NCI-H1048 (cell line): ENCODE results near the gene RETREG3.
"Not testable (repeated sequence)": the region's sequence is repeated elsewhere in the genome, so short reads cannot be mapped to it uniquely, and the experiment has no call there.

Experiments used
- DNase-seq: peaks from one replicate; lab custom pipeline; 2025; lab: John Stamatoyannopoulos, UW

RETREG3 gene

GRCh38 chr17:42612013-42612412 is 2.8 kb upstream of the RETREG3 start:
- DNase-seq: no peak

GRCh38 chr17:42609814-42610801 is 934 bp upstream of the RETREG3 start:
- DNase-seq: not testable (repeated sequence)

DNA sequence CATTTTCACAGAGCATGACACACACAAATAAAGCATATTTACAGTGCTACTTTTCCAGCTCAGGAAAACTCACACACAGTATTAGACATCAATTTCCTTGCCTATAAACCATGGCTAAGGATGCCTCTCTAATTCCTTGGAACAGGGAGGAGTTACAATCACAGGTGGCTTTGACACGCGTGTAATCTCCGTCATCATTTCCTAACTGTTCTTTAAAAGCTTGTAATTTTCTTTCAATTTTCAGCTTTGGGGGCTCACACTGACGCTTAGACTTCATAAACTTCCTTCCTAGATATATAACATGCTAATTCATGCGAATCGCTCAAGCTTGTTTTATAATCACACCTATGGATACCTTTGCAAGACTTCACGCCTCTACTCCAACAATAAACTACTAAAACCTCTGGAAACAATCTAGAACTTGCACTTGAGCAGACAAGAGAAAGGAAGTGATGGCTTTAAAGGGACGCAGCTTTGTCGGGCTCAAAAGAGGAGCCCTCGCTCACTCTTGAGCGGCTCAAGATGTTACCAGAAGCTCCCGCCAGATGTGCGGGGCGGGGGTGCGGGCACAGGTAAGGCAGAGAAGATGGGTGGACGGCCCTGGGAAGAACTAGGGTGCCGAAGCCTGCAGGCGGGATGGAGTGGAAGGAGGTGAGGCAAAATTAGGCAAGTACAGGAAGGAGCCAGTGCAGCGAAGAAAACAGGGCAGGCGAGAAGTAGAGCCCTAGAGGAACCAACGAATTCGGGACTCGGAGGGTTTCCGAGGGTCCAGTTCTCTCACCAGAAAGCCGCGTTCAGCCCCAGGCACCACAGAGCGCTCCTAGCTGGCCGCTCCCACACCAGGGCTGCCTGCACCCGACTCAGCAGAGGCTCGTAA is 631 bp downstream of the RETREG3 start:
- DNase-seq: no peak

DNA sequence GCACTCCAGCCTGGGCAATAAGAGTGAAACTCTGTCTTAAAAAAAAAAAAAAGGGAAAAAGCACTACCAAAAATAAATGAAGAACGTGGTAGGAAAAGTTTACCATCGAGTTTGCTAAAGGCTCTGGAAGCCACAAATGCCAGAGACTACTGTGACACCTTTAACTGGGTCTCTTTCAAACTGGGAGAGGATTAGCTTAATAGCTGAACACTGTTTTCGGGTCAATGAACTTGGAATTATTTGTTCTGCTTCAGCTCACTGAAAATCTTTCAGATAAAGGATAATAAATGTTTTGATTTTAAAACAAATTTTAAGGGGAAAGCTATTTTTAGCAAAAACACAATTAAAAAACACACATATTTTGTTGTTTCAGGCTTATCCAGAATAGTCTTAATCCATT is 1.4 kb downstream of the RETREG3 start:
- DNase-seq: no peak

DNA sequence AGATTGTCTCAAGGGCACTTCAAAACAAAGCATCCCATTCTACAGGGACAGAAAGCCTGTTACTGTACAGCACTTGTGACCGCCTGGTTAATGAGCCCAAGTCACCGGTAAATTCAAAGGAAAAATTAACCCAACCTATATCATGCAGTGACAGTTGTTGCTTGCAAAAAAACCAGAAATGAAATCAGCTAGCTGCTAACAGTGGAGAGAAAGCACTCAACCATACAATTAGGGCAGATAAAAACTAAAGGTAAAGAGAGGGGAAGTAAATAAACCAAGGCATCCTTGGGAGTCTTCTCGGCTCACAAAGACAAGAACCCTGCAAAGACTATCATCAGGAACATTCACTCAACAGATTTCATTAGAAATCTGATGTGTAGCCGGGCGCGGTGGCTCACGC is 5.9 kb downstream of the RETREG3 start:
- DNase-seq: no peak

DNA sequence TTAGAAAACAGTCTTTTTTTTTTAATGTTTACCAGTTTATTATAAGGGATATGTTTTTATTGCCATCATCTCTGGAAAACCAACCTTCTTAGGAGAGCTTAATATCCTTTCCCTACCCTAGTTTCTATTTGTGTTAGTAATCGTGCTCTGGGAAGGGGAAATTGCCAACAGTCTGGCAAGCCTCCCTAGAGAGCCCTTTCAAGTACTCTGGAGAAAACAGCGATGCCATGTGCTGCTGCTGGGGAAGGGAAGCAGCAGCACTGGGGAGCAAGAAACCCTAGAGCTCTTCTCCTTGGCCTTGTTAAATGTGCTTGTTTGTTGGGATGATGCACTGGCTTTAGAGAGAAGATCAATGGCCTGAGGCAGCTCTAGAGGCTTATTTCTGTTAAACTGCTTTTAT is 10.3 kb downstream of the RETREG3 start:
- no peak for DNase-seq

DNA sequence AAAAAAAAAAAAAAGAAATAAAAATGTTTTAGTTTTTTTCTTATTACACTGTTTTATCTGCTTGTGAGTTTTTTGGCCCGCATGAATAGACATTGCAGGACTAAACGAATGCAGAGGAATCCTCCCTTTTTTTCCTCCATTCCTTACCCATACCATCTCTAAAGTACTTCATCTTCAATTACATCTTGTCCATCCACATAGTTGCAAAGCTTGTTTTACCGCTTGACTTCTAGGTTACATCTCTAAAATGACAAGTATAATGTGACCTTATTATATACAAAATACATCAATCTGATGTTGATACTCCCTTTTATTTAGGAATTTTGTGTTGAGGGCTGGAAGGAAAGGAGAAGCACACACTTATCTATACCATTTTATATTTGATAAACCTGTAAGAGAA is 12.8 kb downstream of the RETREG3 start:
- no peak for DNase-seq

GRCh38 chr17:42591411-42591810 is 17.8 kb downstream of the RETREG3 start:
- DNase-seq: no peak

DNA sequence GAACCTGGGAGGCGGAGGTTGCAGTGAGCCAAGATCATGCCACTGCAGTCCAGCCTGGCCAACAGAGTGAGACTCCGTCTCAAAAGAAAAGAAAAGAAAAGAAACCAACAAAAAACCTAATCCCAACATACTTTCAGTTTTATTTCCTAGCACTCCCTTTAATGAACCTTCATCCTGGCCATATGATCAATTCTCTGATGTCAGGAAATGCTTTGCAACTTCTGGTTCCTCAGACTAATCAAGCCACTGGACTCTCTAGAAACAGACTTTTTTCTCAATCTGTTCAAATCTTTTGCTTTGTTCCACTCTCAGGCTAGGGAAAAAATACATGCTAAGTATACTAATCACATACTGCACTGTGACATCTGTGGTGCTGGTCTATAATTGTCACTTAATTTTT is 18.3 kb downstream of the RETREG3 start:
- no peak for DNase-seq

DNA sequence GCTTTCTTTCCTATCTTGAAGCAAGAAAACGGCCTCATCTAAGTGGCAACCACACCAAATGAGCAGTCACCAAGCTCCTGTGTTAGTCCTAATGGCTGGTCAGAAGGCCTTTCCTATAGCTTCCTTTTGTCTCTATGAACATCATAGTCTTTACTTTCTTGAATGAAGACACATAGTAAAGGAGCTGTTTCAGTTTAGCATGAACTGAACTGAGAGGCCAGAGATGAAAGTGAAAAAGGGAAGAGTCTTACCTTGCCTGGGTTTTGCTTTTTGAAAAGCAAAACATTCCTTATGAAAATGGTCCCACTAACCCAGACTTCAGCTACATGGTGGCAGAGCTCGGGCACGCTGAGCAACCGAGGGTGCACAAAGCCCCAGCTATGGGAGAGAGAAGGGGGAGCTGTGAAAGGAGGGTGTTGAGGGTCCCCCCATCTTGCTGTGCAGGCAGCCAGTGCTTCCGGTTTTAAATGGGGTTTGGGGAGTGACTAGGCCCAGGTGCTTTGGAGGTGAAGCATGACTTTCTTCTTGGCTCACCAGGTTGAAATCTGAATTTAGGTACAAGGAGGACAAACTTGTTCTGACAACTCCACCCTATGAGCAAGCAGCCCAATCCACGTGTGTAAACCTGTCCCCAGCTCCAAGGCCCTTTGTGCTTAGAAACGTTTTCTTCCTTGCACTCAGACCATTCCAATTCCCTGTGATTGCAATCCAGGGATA is 22.5 kb downstream of the RETREG3 start:
- no peak for DNase-seq

DNA sequence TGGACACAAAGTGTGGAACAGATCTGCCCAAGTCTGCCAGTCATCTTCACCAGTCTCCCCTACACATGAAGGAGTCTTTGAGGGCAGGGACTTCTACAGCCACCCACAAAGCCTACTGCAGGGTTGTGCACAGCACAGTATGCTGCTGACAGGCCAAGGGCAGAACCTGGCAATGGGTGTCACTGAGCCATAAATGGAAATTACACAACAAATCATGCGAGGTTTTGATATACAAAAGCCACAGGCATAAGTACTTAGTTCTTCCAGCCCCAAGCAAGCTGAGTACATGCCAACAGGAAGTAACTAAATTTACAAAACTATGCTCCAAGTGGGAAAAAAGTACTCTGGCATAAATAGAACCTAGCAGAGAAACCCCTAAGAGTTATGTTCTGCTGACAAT is 23.8 kb downstream of the RETREG3 start:
- no peak for DNase-seq

DNA sequence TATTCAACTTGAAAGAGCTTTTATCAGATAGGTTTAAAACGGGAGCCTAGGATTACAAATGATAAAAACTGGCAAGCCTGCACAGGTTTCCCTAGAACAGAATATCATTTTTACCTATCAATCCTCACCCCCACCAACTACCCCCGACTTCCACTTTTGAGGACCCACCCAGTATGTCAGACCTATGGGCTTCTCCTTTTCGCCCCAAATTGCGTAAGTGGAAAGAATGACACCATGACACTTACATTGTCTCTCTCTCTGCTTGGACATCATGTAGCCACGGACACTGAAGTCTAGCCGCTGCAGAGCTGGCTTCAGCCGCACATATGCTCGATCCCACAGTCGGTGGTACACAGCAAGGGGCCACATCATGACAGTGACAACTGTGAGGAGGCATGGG is 24.3 kb downstream of the RETREG3 start:
- no peak for DNase-seq

GRCh38 chr17:42581744-42582270 is 27.4 kb downstream of the RETREG3 start:
- DNase-seq: no peak

DNA sequence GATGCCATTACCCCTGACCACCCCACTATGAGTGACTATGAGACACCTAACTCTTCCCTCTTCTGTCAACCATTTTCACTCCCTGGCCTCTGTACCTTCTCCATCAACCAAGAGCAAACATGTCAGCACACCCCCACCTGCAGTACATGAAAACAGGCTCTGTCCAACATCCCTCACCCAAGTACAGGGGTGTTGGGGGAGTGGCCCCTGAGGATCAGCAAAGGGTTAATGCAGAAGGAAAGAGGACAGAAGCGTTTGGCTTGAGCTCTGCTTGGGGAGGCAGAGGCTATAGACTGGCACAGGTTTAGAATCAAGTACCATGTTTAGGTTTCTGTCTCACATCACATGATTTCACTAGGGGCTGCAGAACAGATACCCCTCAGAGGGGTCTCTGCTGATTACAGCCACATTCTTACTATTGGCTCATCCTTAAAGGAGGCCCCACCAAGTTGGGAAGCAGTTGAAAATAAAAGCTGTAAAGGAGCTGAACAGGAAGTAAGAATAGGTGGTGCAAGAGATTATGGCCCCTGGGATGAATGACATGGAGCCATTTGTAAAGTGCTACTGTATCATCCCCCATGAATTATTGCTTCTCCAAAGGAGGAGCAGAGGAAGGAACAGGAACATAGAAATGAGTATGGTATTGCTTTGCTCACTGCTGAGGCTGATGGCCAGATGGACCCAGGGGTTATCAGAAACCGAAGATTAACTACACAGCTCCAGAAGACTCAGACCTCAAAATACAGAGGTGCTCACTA is 29.2 kb downstream of the RETREG3 start:
- DNase-seq: no peak

GRCh38 chr17:42578282-42578869 is 30.8 kb downstream of the RETREG3 start:
- DNase-seq: peak; percentile 50

GRCh38 chr17:42577532-42578281 is 31.5 kb downstream of the RETREG3 start, which contains the start of gene PSMC3IP:
TSS of gene PSMC3IP (minus strand) at chr17:42577729. CDS start at chr17:42577686, 43 bp downstream.
- peak; percentile 91 for DNase-seq

DNA sequence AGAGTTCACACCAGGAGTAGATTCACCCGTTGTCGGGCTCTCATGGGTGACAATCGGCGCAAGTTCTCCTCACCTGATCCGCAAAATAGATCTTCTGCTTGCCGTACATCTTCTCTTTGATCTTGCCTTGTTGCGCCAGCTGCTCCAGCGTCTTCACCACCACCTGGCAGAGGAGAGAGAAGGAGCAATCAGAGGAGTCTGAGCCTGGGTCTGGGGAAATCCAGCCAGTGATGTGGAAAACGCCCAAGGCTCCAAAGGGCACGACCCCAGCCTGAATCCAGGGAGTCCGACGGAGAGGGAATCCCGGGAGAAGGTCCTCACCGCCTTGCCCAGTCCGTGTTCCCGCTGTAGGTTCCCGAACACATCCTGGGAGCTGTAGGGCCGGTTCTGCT is 32.0 kb downstream of the RETREG3 start:
- no peak for DNase-seq

DNA sequence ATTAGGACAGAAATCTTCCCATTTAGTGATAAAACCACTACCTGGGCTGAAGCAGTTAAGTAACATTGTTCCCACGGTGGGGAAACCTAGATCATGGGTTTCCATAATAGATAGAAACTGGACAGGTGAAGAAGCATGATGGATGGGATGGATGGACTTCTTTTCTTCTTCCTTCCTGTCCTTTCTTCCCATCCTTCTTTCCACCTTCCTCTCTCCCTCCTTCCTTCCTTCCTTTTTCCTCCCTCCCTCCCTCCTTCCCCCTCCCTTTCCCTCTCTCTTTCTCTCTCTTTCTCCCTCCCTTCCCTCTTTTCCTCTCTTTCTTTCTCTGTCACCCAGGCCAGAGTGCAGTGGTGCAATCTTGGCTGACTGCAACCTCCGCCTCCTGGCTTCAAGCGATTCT is 34.7 kb downstream of the RETREG3 start:
- no peak for DNase-seq

DNA sequence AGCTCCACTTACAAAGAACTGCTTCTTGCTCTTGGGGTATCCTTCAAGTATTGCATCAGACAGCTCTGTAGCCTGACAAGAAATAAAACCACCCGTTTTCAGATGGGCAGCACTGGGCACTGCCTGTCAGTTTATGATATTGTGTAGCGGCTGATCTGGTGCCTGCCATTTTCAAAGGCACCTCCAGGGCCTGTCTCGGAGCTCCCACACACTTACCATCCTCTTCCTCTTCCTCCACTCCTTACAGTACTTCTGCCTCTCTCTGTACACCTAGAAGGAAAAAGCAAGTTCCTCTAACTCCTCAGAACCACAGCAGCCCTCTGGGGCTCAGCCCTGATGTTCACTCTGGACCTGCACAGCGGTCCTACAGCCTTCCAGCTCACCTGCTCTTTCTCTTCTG is 36.1 kb downstream of the RETREG3 start:
- DNase-seq: no peak
